ENCODE results near the gene NKD1. TPM values are rescaled to one million over a fixed set of nuclear protein-coding genes. Genes with fewer than 3 reads are reported as not detected.

The NKD1 gene
- total RNA-seq, 6 donors from 2014 or later: 9.9 to 59.7 (median 21.4) TPM

DNA sequence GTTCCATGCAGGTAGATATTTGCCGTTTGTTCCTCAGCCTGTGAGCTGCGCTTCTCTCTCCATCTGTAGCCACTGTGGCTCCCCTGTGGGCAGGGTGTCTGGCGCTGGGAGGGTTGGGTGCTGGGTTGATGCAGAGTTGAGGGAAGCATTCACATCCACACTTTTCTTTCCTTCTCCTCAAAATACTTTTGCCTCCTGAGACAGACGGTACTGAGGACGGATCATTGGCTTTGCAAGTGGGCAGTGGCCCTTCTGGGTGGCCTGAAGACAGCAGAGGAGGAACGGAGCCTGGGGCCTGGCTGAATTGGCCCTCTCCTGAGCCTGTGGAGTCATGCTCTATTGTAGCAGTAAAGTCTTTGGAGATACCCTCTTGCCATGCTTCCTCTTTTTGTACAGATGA, 43.0 kb downstream of the NKD1 start:
- peak overlapping the region in 1 of 4 donors; percentile 2 for H3K27ac ChIP-seq
- no peak for DNase-seq

DNA sequence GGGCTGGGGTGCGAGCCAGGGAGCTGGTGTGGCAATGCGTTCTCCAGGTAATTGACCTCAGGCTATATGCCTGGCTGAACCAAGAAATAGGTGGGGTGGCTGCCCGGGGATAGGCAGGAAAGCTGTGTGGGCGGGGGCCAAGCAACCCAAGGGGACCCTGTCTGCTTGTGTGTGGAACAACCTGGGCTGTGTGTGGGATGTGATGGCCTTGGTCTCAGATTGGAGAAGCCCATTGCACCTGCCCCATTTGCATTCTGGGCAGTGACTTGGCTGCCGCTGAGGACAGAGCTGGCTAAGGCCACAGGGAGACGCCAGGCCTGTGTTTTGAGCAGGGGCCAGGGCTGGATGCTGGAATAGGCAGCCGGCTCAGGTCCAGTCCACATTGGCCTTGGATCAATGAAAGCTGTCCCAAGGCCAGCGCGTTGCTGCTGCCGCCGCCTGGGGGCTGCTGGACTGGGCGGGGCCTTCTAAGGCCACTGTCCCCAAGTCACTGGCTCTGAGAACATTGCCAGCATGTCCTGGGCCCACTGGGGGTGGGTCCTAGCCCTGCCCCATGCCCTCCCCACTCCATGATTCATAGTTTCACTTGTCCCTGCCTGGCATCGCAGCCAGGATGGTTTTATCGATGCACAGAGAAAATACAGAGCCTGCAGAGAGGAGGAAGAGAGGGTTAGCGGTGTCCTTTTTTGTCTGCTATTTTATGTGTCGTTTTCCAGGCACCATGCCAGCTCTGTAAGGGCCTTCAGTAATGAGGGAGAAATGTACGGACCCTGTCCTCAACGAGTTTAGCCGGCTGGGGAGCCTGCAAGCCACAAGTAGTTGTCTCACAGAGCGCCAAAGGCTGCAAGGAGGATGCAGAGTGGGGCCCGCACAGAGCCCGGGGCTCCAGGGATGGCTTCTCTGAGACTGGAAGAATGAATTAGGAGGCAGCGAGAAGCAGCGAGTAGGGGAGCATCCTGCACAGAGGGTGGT, 43.9 kb downstream of the NKD1 start:
- Histone ChIP-seq H3K27me3 (no peaks in the 10 kb centered on the region), H3K9me3 (no peaks in the 10 kb centered on the region), H3K36me3 (no peaks in the 10 kb centered on the region), H3K4me3 (no peak overlapping the region), H3K4me1 (peaks cover 0 to 15% (median 6%) of the 10 kb centered on the region in 4 donors), H3K27ac (peak overlapping the region in 2 of 4 donors; percentile 2 to 14)
- TF ChIP-seq EP300 (IDR thresholded peaks at IDR 0.05) (no peak), POLR2AphosphoS5 (IDR thresholded peaks at IDR 0.05) (no peak), POLR2A (IDR thresholded peaks at IDR 0.05) (no peak)
- TF ChIP-seq, protein P1, sequence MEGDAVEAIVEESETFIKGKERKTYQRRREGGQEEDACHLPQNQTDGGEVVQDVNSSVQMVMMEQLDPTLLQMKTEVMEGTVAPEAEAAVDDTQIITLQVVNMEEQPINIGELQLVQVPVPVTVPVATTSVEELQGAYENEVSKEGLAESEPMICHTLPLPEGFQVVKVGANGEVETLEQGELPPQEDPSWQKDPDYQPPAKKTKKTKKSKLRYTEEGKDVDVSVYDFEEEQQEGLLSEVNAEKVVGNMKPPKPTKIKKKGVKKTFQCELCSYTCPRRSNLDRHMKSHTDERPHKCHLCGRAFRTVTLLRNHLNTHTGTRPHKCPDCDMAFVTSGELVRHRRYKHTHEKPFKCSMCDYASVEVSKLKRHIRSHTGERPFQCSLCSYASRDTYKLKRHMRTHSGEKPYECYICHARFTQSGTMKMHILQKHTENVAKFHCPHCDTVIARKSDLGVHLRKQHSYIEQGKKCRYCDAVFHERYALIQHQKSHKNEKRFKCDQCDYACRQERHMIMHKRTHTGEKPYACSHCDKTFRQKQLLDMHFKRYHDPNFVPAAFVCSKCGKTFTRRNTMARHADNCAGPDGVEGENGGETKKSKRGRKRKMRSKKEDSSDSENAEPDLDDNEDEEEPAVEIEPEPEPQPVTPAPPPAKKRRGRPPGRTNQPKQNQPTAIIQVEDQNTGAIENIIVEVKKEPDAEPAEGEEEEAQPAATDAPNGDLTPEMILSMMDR (IDR thresholded peaks at IDR 0.05): no peak
- peak in 1 of 2 donors; percentile 76 for DNase-seq
- ATAC-seq (ENCODE audit: low FRiP score in 2 of 2): peak in 1 of 2 donors; percentile 41
- 61 to 65% methylated on average over 20 to 24 of the region's 24 CpGs for WGBS, 2 donors

More for the DNA sequence above, 43.0 kb downstream of the NKD1 start:
- no peak for ATAC-seq (ENCODE audit: low FRiP score in 2 of 2)
- Histone ChIP-seq H3K27me3 (no peaks in the 10 kb centered on the region), H3K36me3 (no peaks in the 10 kb centered on the region), H3K4me3 (no peak overlapping the region), H3K4me1 (peaks cover 1 to 17% (median 8%) of the 10 kb centered on the region in 4 donors), H3K9me3 (no peaks in the 10 kb centered on the region)
- 86 to 88% methylated on average over 6 of the region's 6 CpGs for WGBS, 2 donors
- TF ChIP-seq, protein P1 (IDR thresholded peaks at IDR 0.05): no peak
- TF ChIP-seq POLR2A (IDR thresholded peaks at IDR 0.05) (no peak), EP300 (IDR thresholded peaks at IDR 0.05) (no peak), POLR2AphosphoS5 (IDR thresholded peaks at IDR 0.05) (no peak)

DNA sequence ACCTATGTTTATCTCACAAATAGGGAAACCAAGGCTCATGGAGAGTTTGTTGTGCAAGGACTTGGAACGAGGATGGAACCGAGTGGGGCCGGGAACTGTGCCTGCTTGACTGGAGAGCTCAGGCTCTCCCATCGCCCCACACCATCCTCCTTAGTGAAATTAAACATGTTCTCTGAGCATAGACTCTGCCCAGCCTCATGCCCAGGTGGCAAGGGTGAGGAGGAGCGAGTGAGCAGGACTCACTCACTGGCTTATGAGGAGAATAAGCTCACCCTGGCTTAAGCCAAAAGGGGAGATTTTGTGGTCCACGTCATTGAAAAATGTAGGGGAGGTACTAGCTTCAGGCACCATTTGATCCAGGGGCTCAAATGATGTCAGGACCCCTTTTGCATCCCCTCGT, 44.8 kb downstream of the NKD1 start:
- no peak for ATAC-seq (ENCODE audit: low FRiP score in 2 of 2)
- WGBS, 2 donors: 74 to 85% methylated on average over 7 of the region's 7 CpGs
- no peak for DNase-seq

DNA sequence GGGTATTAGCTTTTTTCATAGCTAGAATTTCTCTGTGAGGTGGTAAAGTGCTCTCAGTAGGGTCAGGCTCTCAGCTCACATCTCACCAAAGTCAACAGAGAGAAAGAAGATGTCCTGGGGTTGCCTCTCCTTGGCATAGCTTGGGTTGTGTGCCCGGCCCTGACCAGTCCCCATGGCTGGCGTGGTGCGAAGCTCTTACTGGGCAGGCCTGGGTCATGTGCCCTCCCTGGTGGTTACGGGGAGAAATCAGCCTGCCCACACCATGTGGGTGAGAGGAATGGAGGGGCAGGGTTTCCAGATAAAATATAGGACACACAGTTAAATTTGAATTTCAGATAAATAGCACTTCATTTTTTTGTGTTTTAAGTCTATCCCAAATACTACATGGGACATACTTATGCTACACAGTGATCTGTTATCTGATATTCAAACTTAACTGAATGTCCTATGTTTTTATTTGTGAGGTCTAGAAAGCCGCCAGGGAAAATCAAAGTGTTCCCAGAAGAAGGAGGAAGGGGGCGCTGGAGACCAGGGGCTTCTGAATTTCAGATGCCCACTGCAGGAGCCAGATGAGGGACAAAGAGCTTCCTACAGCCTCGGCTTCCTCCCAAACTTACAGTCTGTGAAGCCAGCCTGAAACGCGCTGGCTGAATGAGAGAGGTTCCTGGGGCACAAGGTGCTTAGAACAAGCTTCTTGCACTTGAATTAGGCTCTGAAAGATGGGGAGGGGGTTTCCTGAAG, 45.4 kb downstream of the NKD1 start:
- Histone ChIP-seq H3K27ac (no peak overlapping the region), H3K4me1 (peaks cover 0 to 15% (median 9%) of the 10 kb centered on the region in 4 donors), H3K27me3 (no peaks in the 10 kb centered on the region), H3K9me3 (no peaks in the 10 kb centered on the region), H3K4me3 (no peak overlapping the region), H3K36me3 (no peaks in the 10 kb centered on the region)
- DNase-seq: no peak
- TF ChIP-seq POLR2AphosphoS5 (IDR thresholded peaks at IDR 0.05) (no peak), EP300 (IDR thresholded peaks at IDR 0.05) (no peak), POLR2A (IDR thresholded peaks at IDR 0.05) (no peak)
- TF ChIP-seq, protein P1 (IDR thresholded peaks at IDR 0.05): no peak
- WGBS, 2 donors: 80% methylated on average over 9 of the region's 9 CpGs
- ATAC-seq (ENCODE audit: low FRiP score in 2 of 2): no peak

More for the DNA sequence above, 44.8 kb downstream of the NKD1 start:
- Histone ChIP-seq H3K9me3 (no peaks in the 10 kb centered on the region), H3K4me3 (no peak overlapping the region), H3K36me3 (no peaks in the 10 kb centered on the region), H3K4me1 (peaks cover 0 to 15% (median 9%) of the 10 kb centered on the region in 4 donors), H3K27ac (peak overlapping the region in 1 of 4 donors; percentile 14), H3K27me3 (no peaks in the 10 kb centered on the region)
- no peak for TF ChIP-seq EP300 (IDR thresholded peaks at IDR 0.05)
- no peak for TF ChIP-seq POLR2AphosphoS5 (IDR thresholded peaks at IDR 0.05)
- no peak for TF ChIP-seq POLR2A (IDR thresholded peaks at IDR 0.05)
- TF ChIP-seq, protein P1 (IDR thresholded peaks at IDR 0.05): no peak
